CD14-positive monocyte (primary cell): ENCODE results near the gene TNKS1BP1. TPM values are rescaled to one million over a fixed set of nuclear protein-coding genes. Genes with fewer than 3 reads are reported as not detected.

Source experiments
- DNase-seq, 3 donors: peaks; one replicate each; pipeline ENCODE4 v3.0.0-alpha.2; 2011 to 2022
- H2AFZ ChIP-seq: 2 replicates; pipeline ENCODE4 v1.6.0; 2012; ENCODE audit warnings: mild to moderate bottlenecking, low read depth, low read length, inconsistent platforms; ENCODE audit not compliant: insufficient read depth, poor library complexity, severe bottlenecking
- H3K27ac ChIP-seq, 2 donors: 1 replicate in 1 of 2; 2 replicates in 1 of 2; pipeline ENCODE4 v1.5.1; 2012 to 2013; ENCODE audit warnings: low read length in 2 of 2, control low read depth in 1 of 2, inconsistent platforms in 1 of 2, low read depth in 1 of 2, mild to moderate bottlenecking in 1 of 2
- H3K27me3 ChIP-seq, 2 donors: one replicate each; pipeline versions ENCODE4 v1.6.0 to v1.6.1; 2011 to 2013; ENCODE audit warnings: low read length in 2 of 2; ENCODE audit not compliant: control insufficient read depth in 2 of 2, insufficient read depth in 2 of 2
- H3K36me3 ChIP-seq, 2 donors: replicated peaks in 1 of 2; 1 replicate in 1 of 2; 2 replicates in 1 of 2; pipeline versions ENCODE4 v1.5.1 to v1.6.1; 2012 to 2013; ENCODE audit warnings: low read length in 2 of 2, control low read depth in 1 of 2, inconsistent platforms in 1 of 2, mild to moderate bottlenecking in 1 of 2; ENCODE audit not compliant: insufficient read depth in 2 of 2, control insufficient read depth in 1 of 2
- H3K4me1 ChIP-seq, 2 donors: 1 replicate in 1 of 2; 2 replicates in 1 of 2; pipeline versions ENCODE4 v1.5.1 to v1.6.1; 2012 to 2013; ENCODE audit warnings: low read length in 2 of 2, control low read depth in 1 of 2, inconsistent platforms in 1 of 2, mild to moderate bottlenecking in 1 of 2, moderate library complexity in 1 of 2; ENCODE audit not compliant: insufficient read depth in 2 of 2, control insufficient read depth in 1 of 2
- H3K4me2 ChIP-seq: replicated peaks from 2 replicates; pipeline ENCODE3; 2012; ENCODE audit warnings: low read length, moderate library complexity, mild to moderate bottlenecking; ENCODE audit not compliant: poor library complexity, severe bottlenecking; ENCODE audit errors: extremely low read depth
- H3K4me3 ChIP-seq, 3 experiments: fragments of 200-600 bp in 1 of 3; sonication (generic) in 1 of 3; replicated peaks in 1 of 3; 1 replicate in 2 of 3; 2 replicates in 1 of 3; pipeline ENCODE4 v1.5.1; 2011 to 2013; ENCODE audit warnings: low read length in 3 of 3, mild to moderate bottlenecking in 3 of 3, control low read depth in 2 of 3, low read depth in 2 of 3, inconsistent platforms in 1 of 3, moderate library complexity in 1 of 3
- H3K79me2 ChIP-seq: 2 replicates; pipeline ENCODE4 v1.6.0; 2012; ENCODE audit warnings: mild to moderate bottlenecking, control low read depth, inconsistent platforms, low read length, moderate library complexity; ENCODE audit not compliant: insufficient read depth
- H3K9ac ChIP-seq: 2 replicates; pipeline ENCODE4 v1.6.0; 2017; ENCODE audit warnings: low read length, mild to moderate bottlenecking; ENCODE audit not compliant: insufficient read depth, poor library complexity, severe bottlenecking
- H3K9me3 ChIP-seq, 2 donors: replicated peaks in 1 of 2; 1 replicate in 1 of 2; 2 replicates in 1 of 2; pipeline versions ENCODE4 v1.5.1 to v1.6.1; 2012 to 2013; ENCODE audit warnings: low read length in 2 of 2, control low read depth in 1 of 2; ENCODE audit not compliant: control insufficient read depth in 1 of 2, insufficient read depth in 1 of 2
- H4K20me1 ChIP-seq: 2 replicates; pipeline ENCODE4 v1.6.0; 2012; ENCODE audit warnings: mild to moderate bottlenecking, low read length, control low read depth, moderate library complexity; ENCODE audit not compliant: insufficient read depth
- H3K27ac Mint-ChIP-seq, 7 donors: one replicate each; pipeline ENCODE4 v1.8.0; 2020; ENCODE audit warnings: mild to moderate bottlenecking in 7 of 7, mixed read lengths in 7 of 7, moderate library complexity in 6 of 7, inconsistent platforms in 2 of 7
- H3K27me3 Mint-ChIP-seq, 3 donors: one replicate each; pipeline ENCODE4 v1.8.0; 2021 to 2022; ENCODE audit warnings: low read depth in 3 of 3, mild to moderate bottlenecking in 3 of 3, mixed read lengths in 3 of 3, moderate library complexity in 3 of 3, inconsistent platforms in 1 of 3
- H3K36me3 Mint-ChIP-seq, 2 donors: one replicate each; pipeline ENCODE4 v1.8.0; 2020; ENCODE audit warnings: mixed read lengths in 2 of 2, inconsistent platforms in 1 of 2, mild to moderate bottlenecking in 1 of 2
- H3K4me1 Mint-ChIP-seq: one replicate; pipeline ENCODE4 v1.8.0; 2020; ENCODE audit warnings: mild to moderate bottlenecking, mixed read lengths
- H3K4me3 Mint-ChIP-seq, 2 donors: one replicate each; pipeline ENCODE4 v1.8.0; 2020; ENCODE audit warnings: mild to moderate bottlenecking in 2 of 2, mixed read lengths in 2 of 2, moderate library complexity in 1 of 2
- H3K9me3 Mint-ChIP-seq, 7 donors: one replicate each; pipeline ENCODE4 v1.8.0; 2020 to 2022; ENCODE audit warnings: mixed read lengths in 7 of 7, mild to moderate bottlenecking in 6 of 7, moderate library complexity in 6 of 7, inconsistent platforms in 2 of 7
- CTCF ChIP-seq: fragments of 200-600 bp; IDR thresholded peaks from one replicate; pipeline ENCODE4 v1.8.0; 2022; ENCODE audit warnings: antibody characterized with exemption, mild to moderate bottlenecking
- WGBS: methylation state at CpG from one replicate; pipeline ENCODE4 v1.1.5; 2013; ENCODE audit warnings: missing lambda C conversion rate; ENCODE audit not compliant: insufficient coverage; 5-methylcytosine and 5-hydroxymethylcytosine counted together
- intact Hi-C, 2 donors: fragments of 100-400 bp; cut with micrococcal nuclease; formaldehyde crosslinking; loops; one replicate each; pipeline versions ENCODE4 v1.15.0 to v1.15.1; 2023
- polyA plus RNA-seq, 3 donors: library from polyadenylated mRNA; depleted of rRNA in 1 of 3; unstranded in 2 of 3; stranded (reverse) in 1 of 3; fragments of 300-500 nt in 2 of 3; fragments of >200 nt in 1 of 3; fragmentation: Illumina TruSeq in 2 of 3; gene quantifications; 1 replicate in 2 of 3; 2 replicates in 1 of 3; pipeline ENCODE4 v1.2.3, GENCODE V29; 2012 to 2021

TNKS1BP1 gene
- polyA plus RNA-seq, 3 donors: 0.29 to 1.2 (median 0.50) TPM

- Mint-ChIP-seq H3K4me1 (peaks cover 14% of the 10 kb centered on the region), H3K4me3 (no peak overlapping the region), H3K36me3 (peaks cover 0 to 2% of the 10 kb centered on the region in 2 donors), H3K27ac (peak overlapping the region in 1 of 7 donors; percentile 42), H3K9me3 (no peaks in the 10 kb centered on the region), H3K27me3 (peaks cover 4 to 10% (median 8%) of the 10 kb centered on the region in 3 donors)
- Histone ChIP-seq H3K79me2 (no peaks in the 10 kb centered on the region), H3K9ac (no peak overlapping the region), H2AFZ (no peak overlapping the region), H3K27me3 (no peaks in the 10 kb centered on the region), H4K20me1 (no peaks in the 10 kb centered on the region), H3K9me3 (no peaks in the 10 kb centered on the region), H3K4me1 (peaks cover 13 to 22% of the 10 kb centered on the region in 2 donors), H3K36me3 (no peaks in the 10 kb centered on the region), H3K4me3 (no peak overlapping the region), H3K27ac (no peak overlapping the region), H3K4me2 (no peak overlapping the region)
- no peak for TF ChIP-seq CTCF
- no peak for DNase-seq
- intact Hi-C loops: no loop called here
- 96% methylated on average over 25 of the region's 26 CpGs for WGBS
These were observed 11.5 kb downstream of the TNKS1BP1 start for GRCh38 chr11:57313071-57313787.

DNA sequence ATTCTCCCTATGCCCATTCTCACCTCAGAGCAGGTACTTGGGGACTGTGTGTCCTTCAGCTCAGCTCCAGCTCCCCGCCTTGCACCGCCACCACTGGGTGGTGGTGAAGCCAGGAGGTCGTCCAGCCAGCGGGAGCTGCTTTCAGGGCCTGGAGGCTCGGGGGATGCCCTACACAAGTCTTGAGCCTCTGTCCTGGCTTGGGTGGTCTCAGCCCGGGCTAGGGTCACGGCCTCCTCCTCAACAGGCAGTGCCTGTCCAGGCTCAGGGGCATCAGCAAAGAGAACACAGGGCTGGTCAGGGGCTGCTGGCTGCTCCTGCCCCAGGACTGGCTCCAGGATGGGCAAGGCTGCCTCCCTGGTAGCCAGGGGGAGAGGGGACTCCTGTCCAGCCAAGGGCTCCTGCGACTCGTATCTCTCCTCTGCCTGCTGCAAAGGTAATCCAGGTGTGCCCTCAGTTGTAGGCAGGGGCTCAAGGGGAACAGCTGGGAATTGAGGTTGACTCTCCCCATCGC is 12.2 kb downstream of the TNKS1BP1 start:
- TF ChIP-seq CTCF: no peak
- Histone ChIP-seq H3K4me2 (no peak overlapping the region), H3K4me3 (no peak overlapping the region), H3K79me2 (no peaks in the 10 kb centered on the region), H3K27ac (no peak overlapping the region), H4K20me1 (no peaks in the 10 kb centered on the region), H2AFZ (no peak overlapping the region), H3K9me3 (no peaks in the 10 kb centered on the region), H3K27me3 (no peaks in the 10 kb centered on the region), H3K4me1 (peaks cover 13 to 22% of the 10 kb centered on the region in 2 donors), H3K36me3 (no peaks in the 10 kb centered on the region), H3K9ac (no peak overlapping the region)
- Mint-ChIP-seq H3K4me3 (peak overlapping the region in 1 of 2 donors; percentile 9), H3K9me3 (no peaks in the 10 kb centered on the region), H3K27ac (peak overlapping the region in 1 of 7 donors; percentile 42), H3K36me3 (peaks cover 0 to 2% of the 10 kb centered on the region in 2 donors), H3K4me1 (peaks cover 19% of the 10 kb centered on the region), H3K27me3 (peaks cover 4 to 10% (median 8%) of the 10 kb centered on the region in 3 donors)
- intact Hi-C loops: no loop called here
- WGBS: 96% methylated on average over 9 of the region's 10 CpGs
- DNase-seq: no peak
